HG03432 (cell line): ENCODE results near the gene PALM.
"Not testable (repeated sequence)": the region's sequence is repeated elsewhere in the genome, so short reads cannot be mapped to it uniquely, and the experiment has no call there.

ENCODE experiments used
- ATAC-seq: cut with Tn5 transposase; IDR thresholded peaks from one replicate; pipeline ENCODE4 v1.9.1; 2021; ENCODE audit warnings: mild to moderate bottlenecking, moderate library complexity; ENCODE audit not compliant: unreplicated experiment

Gene PALM

GRCh38 chr19:729965-730668, 21.4 kb downstream of the PALM start:
- ATAC-seq: no peak

- no peak for ATAC-seq
These were observed 22.3 kb downstream of the PALM start for GRCh38 chr19:731000-731399.

GRCh38 chr19:732148-733069, 23.7 kb downstream of the PALM start:
- no peak for ATAC-seq

GRCh38 chr19:734716-735115, 26.0 kb downstream of the PALM start:
- no peak for ATAC-seq

- ATAC-seq: no peak
These were observed 27.4 kb downstream of the PALM start for GRCh38 chr19:736125-736524.

GRCh38 chr19:737591-738093, 28.9 kb downstream of the PALM start:
- ATAC-seq: no peak

- no peak for ATAC-seq
These were observed 29.9 kb downstream of the PALM start for GRCh38 chr19:738509-739128.

- no peak for ATAC-seq
These were observed 31.4 kb downstream of the PALM start for GRCh38 chr19:739998-740715.

GRCh38 chr19:740816-741505, 32.2 kb downstream of the PALM start:
- ATAC-seq: not testable (repeated sequence)

GRCh38 chr19:741506-742131, 32.9 kb downstream of the PALM start:
- no peak for ATAC-seq

- ATAC-seq: no peak
These were observed 33.9 kb downstream of the PALM start for GRCh38 chr19:742540-743075.

GRCh38 chr19:743168-743687, 34.5 kb downstream of the PALM start:
- no peak for ATAC-seq

GRCh38 chr19:745138-745537, 36.4 kb downstream of the PALM start:
- not testable (repeated sequence) for ATAC-seq

GRCh38 chr19:746208-746819, 37.6 kb downstream of the PALM start:
- ATAC-seq: no peak

- ATAC-seq: no peak
These were observed 38.2 kb downstream of the PALM start for GRCh38 chr19:746956-747355.

GRCh38 chr19:747432-748273, 38.9 kb downstream of the PALM start:
- ATAC-seq: no peak

- no peak for ATAC-seq
These were observed 39.5 kb downstream of the PALM start for GRCh38 chr19:748274-748598.

GRCh38 chr19:749811-750210, 41.1 kb downstream of the PALM start:
- ATAC-seq: no peak
